ENCODE measurements around the gene MRPL24. TPM values are rescaled to one million over a fixed set of nuclear protein-coding genes. Genes with fewer than 3 reads are reported as not detected.
A peak's percentile ranks its signal among the peaks of the same experiment; 100 is the strongest.
"Not testable (repeated sequence)": the region's sequence is repeated elsewhere in the genome, so short reads cannot be mapped to it uniquely, and the experiment has no call there.

Gene MRPL24
- total RNA-seq, 4 donors from 2014 or later = 45.0 to 74.4 (median 69.8) TPM

DNA sequence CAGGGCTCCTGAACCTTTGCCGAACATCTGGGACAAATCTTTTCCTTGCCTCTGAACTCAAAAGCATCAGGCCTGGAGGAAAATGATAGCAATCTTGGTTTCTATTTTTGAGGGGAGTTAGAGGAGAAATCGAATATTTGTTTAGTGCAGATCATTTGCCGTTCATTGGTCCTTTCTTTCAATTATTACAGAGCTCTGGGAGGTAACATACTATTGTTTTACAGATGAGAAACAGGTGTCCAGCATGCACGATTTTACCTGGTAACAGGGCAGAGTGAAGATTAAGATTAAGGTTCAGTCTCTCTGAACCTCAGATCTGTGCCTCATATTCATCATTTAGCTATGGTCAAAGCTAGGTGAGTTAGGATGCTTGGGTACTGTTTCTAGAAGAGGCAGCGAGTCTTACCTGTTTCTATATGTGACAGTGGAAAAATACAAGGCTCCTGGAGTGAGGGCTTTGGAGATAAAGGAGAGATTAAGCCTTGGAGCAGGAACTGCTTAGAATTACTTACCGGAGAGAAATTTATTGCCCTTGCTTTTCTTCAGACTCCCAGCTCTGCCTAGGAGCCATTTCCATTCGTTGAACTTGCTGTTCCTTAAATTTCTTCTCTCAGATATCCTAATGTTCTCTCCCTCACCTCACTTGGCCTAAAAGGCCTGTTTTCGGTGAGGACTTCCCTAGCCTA lies 27.9 kb upstream of the MRPL24 start:
- ATAC-seq (ENCODE audit: low FRiP score) = no peak
- TF ChIP-seq, protein P1, sequence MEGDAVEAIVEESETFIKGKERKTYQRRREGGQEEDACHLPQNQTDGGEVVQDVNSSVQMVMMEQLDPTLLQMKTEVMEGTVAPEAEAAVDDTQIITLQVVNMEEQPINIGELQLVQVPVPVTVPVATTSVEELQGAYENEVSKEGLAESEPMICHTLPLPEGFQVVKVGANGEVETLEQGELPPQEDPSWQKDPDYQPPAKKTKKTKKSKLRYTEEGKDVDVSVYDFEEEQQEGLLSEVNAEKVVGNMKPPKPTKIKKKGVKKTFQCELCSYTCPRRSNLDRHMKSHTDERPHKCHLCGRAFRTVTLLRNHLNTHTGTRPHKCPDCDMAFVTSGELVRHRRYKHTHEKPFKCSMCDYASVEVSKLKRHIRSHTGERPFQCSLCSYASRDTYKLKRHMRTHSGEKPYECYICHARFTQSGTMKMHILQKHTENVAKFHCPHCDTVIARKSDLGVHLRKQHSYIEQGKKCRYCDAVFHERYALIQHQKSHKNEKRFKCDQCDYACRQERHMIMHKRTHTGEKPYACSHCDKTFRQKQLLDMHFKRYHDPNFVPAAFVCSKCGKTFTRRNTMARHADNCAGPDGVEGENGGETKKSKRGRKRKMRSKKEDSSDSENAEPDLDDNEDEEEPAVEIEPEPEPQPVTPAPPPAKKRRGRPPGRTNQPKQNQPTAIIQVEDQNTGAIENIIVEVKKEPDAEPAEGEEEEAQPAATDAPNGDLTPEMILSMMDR (IDR thresholded peaks at IDR 0.05) = no peak
- no peak for DNase-seq (ENCODE audit: low spot score)

DNA sequence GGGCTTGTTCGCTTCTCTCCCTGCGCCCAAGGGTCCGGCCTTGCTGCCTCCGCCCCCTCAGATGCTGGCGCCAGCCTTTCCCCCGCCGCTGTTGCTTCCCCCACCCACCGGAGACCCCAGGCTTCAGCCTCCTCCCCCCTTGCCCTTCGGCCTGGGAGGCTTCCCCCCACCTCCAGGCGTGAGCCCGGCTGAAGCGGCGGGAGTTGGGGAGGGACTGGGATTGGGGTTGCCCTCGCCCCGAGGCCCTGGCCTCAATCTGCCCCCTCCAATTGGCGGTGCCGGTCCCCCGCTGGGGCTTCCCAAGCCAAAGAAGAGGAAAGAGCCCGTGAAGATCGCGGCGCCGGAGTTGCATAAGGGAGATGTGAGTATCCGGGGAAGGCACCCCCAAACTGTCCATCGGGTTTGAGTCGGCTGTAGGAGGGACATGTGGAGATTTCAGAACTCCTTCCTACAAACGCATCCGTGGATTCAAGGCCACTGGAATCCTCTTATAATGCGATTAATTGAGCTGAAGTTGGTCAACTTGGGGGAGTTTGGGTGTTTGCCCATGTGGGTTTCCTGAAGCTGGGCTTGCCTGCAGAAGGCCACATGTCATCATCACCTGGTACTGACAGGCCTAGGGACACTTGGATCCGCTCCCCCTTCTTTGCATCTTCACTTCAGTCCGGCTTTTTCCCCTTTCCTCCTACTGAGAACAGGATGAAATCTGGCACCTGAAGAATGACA lies 27.2 kb upstream of the MRPL24 start:
- DNase-seq (ENCODE audit: low spot score) (no peak), ATAC-seq (ENCODE audit: low FRiP score) (peak; percentile 1)
- TF ChIP-seq, protein P1 (IDR thresholded peaks at IDR 0.05) = no peak

DNA sequence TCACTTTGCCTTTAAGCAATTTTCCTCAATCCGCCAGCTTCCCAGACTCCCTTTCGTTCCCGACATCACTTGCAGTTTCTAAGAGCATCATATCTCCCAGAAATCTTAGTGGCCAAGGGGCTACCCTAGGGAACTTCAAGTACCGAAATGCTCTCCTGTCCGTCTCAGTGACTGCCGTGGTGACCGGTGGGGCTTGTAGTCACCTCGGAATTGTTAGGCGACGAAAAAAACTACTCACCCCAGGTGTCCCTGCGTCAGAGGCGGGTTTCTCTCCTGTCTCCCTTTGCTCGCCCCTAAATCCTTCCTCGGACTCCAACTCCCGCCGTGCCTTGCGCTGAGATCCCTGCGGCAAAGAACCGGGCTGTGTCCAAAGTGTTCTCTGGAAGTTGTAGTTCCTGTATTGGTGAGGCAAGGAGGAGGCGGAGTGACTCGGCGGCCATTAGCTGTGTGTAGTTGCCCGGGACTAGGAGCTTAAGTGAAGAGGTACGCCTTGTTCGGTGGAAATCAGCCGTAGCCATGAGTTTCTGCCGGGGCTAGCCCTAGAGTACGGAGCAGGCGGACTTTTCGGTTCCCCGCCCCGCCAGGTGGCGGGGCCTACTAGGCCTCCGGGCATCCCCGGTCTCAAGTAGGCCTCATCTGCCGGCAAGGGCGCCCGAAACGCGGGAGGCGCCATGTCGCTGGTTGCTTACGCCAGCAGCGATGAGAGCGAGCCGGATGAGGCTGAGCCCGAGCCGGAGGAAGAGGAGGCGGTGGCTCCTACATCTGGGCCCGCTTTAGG lies 26.4 kb upstream of the MRPL24 start, which contains the start of gene PRCC:
PRCC (plus strand) TSS at position 435 of the 778 bp plus-strand sequence; CDS start at position 672, 237 bp downstream.
- DNase-seq (ENCODE audit: low spot score) (peak; percentile 85), ATAC-seq (ENCODE audit: low FRiP score) (peak; percentile 98)
- TF ChIP-seq, protein P1 (IDR thresholded peaks at IDR 0.05) = no peak

DNA sequence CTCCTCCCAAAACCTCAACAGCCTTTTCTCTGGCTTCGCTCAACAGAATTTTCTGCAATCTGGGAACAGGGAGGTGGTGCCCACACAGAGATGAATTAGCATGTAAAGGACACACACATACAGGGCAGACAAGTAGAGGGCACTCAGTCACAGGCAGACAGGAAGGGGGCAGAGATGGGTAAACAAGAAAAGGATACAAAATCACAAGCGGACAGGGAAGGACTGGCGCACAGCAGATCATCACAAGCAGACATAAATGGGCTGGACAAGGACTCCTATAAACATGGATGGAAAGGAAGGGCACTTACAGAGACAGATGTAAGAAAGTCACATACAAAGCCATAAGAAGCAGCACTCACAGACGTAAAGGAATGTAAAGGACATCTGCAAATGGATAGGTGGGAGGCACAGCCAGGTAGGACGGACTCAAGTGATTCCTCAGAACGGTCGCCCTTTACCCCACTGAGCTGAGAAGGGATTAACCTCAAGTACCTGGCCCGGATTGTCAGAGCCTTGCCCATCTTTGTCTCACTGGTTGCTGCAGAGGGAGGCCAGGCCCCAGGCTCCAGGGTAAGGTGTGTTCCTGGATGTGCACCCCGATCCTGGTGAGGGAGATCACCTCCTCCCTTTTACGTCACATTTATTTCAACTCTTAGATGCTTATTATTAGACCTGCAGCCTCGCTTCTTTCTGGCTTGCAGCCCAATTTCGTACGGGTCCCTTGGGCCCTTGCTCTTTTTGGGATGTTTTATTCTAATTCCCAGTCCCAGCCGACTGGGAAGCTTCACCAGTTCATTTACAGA lies 25.6 kb upstream of the MRPL24 start:
- DNase-seq (ENCODE audit: low spot score) (no peak), ATAC-seq (ENCODE audit: low FRiP score) (peak; percentile 28)
- TF ChIP-seq, protein P1 (IDR thresholded peaks at IDR 0.05) = no peak

DNA sequence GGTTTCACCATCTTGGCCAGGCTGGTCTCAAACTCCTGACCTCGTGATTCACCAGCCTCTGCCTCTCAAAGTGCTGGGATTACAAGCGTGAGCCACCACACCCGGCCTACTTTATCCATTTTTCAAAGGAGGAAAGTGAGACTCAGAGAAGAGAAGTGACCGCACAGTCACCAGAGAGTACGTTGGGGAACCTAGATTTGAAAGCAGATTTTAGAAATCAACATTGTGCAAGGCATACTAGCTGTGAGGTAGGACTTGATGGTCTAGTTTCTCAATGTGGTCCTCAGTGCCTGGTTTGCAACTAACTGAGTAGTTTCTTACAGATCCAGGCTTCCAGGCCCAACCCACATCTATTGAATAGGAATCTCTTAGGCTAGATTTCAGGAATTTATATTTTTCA lies 24.8 kb upstream of the MRPL24 start:
- TF ChIP-seq, protein P1 (IDR thresholded peaks at IDR 0.05) = no peak
- DNase-seq (ENCODE audit: low spot score) = no peak
- no peak for ATAC-seq (ENCODE audit: low FRiP score)

DNA sequence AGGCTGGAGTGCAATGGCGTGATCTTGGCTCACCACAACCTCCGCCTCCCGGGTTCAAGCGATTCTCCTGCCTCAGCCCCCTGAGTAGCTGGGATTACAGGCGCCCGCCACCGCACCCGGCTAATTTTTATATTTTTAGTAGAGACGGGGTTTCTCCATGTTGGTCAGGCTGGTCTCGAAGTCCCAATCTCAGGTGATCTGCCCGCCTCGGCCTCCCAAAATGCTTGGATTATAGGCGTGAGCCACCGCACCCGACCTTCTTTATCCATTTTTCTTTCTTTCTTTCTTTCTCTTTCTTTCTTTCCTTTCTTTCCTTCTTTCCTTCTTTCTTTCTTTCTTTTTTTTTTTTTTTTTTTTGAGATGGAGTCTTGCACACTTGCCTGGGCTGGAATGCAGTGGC lies 24.2 kb upstream of the MRPL24 start:
- not testable (repeated sequence) for ATAC-seq (ENCODE audit: low FRiP score); DNase-seq (ENCODE audit: low spot score)

DNA sequence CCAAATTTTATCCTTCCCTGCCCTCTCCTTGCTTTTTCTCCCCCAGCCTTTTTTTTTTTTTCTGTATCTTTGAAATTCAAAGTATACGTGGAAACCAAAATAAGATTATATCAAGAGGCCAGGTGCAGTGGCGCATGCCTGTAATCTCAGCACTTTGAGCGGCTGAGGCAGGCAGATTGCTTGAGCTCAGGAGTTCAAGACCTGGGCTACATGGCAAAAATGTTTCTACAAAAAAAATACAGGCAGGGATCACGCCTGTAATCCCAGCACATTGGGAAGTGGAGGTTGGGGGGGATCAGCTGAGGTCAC lies 19.9 kb upstream of the MRPL24 start:
- DNase-seq (ENCODE audit: low spot score) (no peak), ATAC-seq (ENCODE audit: low FRiP score) (no peak)

More for the DNA sequence above, 19.9 kb upstream of the MRPL24 start:
- TF ChIP-seq, protein P1 (IDR thresholded peaks at IDR 0.05) = no peak
